NOMO-1 treated with DMSO at 0.1 percent for 48 hours (cell line): Measurements from ENCODE around the gene ARFIP1.

Experiments used
- DNase-seq: peaks from one replicate; lab custom pipeline; 2025; ENCODE audit not compliant: unreplicated experiment; lab: John Stamatoyannopoulos, UW

ARFIP1 gene

DNA sequence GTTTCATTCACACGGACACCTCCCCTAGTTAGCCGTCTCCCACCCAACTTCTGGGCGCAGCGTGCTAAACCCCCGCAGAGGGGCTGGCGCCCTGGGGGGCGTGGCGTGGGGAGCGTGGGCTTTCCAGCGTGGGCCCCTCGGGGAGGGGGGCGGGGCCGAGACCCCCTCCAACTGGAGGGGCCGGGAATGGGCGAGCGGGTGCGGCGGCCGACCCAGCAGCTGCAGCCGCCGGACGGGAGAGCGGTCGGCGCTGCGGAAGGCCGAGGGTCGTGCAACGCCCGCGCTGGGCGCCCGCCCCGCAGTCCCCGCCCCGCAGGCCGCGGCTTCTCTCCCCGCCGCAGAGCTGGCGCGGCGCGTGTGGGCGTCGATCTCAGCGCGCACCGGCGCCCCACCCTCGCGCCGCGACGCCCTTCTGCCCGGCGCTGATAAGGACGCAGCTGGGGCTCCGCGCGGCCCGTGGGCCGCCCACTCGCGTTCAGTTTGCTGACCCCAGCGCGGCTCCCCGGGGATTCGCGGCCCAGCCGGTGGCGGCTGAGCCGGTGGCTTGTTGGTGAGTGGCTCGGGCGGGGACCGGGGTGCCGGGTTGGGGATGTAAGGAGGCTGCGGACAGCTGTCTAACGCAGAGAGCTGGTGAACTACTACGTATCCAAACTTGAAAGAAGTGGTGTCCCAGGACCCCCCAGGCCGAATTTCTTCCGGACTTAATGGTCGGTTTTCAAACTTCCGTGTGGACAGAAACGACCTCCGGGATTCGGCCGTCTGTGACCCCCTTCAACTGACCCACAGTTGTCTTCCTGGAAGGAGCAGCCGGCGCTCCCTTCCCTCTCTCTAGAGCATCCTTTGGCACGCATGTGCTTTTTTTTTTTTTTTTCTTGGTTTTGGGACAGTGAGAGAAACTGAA lies 157.8 kb downstream of the ARFIP1 start:
- no peak for DNase-seq

DNA sequence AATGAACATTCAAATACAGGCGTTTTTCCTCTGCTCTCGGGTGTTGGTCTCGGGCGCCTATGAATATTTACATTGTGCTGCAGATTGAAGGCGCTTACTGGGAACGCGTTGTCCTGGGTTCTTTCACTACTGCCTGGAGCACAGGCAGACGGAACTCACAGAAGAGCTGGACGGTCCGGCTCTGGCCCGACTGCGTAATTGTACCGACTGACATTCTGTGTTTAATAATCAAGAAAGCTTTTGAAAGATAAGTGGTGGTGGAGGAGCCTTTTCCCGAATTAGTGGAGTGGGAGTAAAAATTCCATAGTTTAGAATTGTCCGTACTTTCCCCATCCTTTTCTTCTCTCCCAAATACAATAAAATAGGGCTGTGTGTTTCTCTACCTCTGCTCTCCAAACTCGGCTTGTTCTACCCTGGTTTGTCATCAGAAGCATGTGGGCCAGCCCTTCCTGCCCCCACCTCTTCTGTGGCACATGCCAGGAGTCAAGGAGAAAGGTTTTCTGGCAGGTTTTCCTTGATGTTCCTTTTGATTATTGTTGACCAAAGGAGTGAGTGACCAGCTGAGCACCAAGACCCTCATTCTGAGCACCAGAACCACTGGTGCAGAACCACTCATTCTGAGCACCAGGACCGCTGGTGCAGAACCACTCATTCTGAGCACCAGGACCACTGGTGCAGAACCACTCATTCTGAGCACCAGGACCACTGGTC lies 158.6 kb downstream of the ARFIP1 start:
- no peak for DNase-seq

DNA sequence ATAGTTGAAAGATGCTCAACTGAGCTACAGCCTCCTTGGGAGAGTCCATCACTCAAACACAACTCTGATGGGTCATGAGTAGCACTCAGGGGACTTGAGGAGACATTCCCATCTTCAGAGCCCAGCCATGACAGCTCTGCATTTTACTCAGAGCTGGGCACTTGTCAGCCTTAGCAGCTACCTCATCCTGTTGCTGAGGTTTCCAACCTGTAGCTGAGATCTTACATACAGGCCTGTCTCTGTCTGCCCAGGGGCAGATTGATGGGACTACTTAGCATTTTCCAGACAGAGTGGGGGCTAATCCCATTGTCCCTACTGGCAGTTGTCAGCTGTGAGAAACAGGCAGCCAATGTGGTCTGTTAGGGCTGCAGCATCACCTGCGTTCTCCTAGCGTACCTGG lies 159.9 kb downstream of the ARFIP1 start:
- DNase-seq: no peak

DNA sequence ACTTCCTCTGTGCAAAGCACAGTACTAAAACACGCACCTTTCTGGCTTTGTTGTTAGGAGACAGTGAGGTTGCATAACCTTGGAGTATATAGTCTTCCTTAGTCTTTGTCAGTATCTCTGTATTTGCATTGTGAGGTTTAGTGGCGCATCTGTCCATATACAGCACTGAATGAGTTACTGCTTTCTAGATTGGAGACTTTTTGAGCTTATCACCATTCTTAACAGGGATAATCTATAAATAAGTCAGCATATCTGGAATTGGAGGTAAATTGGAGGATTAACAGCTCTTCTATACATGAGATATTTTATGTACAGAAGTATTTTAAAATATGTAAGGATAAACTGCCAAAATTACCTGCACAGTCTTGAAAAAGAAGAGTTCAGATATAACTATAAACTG lies 160.7 kb downstream of the ARFIP1 start:
- no peak for DNase-seq

DNA sequence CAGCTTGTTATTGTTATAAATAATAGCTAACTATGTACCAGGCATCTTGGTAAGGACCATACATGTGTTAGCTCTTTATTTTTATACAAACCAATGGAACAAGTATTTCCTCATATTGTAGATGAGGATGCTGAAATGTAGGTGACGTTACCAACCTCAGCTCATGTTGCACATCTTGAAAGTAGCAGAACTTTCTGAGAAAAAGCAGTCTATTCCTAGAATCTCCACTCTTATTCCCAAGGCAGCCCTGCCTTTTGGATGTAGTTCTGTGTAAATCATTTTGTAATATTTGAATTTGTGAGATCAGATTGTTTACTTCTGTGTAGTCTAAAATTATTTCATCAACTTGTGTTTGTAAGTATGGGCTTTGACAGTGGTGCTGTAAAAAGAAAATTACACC lies 161.7 kb downstream of the ARFIP1 start:
- DNase-seq: no peak

DNA sequence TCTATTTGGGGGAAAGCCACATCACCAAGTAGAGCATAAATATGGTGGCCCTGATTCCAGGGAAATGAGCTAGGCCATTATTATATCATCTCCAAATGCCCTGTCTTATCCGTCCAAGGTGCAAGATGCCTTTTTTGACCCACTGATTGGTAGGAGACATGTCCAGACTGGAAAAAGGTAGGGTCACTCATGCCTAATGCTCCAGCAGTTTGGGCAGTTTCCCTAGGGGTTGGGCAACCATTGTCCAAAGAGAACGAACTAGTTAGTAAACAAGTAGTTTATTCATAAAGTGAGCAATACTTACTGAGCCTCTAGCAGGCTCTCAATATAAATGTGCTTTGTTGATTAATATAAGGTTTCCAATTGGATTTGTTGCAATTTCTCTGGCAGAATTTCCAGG lies 162.6 kb downstream of the ARFIP1 start:
- no peak for DNase-seq

DNA sequence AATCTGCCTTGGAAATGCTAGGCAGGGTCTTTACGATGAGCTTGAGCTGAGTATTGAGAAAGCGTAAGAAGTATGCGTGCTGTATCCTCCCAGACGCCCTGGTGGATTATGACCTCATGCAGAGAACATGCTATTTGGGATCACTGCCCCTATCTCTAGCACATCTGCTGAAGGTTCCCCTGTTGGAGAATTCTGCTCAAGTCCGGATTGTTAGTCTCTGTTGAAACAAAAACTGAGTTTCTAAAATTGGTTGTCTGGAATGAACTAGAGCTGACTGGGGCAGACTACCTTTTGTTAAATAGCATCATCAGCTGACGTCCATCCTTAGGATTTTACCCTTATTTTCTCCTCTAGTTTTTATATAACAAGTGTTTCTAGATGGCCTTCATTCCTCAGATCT lies 163.9 kb downstream of the ARFIP1 start:
- no peak for DNase-seq

DNA sequence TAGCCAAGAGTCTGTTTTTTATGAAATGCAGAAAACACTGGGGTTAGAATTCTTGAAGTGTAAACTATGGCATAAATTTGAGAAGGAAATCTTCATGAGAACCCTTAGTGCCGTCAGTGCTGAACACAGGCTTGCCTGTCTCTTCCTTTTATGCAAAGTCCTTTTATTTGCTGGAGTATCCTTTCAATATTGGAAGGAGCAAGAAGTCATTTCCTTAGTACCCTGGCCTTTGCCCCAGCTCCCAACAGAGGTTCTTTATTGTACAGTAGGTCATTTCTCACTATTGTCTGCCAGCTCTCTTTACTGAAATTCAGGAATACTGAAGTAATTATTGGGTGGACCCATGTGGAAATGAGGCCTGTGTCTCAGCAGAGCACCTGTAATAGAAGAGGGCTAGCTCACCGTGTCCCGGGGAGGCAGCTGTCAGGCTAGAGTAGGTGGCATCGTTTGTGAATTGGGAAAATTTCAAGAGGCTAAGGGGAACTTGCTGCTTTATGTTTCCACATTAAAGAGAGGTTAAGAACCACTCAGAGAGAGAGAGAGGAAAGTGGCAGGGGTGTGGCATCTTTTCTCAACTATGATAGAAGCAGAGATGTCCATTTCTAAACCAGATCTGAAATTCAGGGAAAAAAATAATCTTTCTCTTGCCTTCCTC lies 165.0 kb downstream of the ARFIP1 start:
- no peak for DNase-seq

DNA sequence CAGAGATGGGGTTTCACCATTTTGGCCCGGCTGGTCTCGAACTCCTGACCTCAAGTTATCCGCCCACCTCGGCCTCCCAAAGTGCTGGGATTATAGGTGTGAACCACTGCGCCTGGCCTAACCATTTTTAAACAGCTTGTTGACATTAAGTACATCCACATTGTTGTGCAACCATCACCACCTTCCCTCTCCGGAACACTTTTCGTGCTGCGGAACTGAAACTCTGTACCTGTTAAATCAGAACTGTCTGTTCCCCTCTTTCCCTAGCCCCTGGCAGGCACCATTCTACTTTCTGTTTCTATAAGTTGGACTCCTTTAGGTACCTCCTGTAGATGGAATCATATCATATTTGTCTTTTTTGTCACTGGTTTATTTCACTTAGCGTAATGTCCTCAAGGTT lies 165.9 kb downstream of the ARFIP1 start:
- DNase-seq: peak; percentile 17

DNA sequence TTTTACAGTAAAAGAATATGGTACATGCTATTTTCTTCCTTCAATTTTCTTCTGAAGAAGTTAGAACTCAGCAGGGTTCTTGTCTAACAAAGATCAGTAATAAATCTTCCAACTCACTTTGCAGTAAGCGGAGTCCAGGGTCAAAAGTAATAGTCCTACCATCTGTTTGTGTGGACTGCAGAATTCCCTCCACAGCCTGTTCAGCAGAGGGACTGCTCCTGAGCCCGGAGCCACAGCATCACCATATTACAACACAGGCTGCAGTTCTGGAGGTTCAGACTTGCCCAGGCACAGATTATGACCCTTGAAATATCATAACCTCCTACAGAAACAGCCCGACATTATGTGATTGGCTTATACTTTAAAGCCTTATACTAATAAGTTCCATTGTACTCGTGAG lies 166.7 kb downstream of the ARFIP1 start:
- DNase-seq: no peak

DNA sequence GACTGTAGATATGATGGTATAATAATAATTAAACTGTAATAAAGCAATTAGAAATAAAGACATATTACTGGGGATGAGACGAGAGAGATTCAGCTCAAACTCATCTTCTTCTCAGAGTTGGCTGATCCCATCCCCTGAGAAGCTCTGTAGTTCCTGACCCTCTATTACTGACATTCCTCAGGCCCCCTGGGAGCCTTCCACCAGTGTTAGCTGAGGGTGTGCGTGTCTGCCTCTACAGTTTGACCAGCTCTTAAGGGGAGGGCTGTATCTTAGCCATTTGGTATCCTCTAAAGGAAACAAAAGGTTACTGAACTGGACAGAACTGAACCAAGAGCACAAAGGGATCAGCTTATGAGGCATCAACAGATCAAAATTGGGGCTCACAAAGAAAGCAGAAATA lies 167.6 kb downstream of the ARFIP1 start:
- no peak for DNase-seq

DNA sequence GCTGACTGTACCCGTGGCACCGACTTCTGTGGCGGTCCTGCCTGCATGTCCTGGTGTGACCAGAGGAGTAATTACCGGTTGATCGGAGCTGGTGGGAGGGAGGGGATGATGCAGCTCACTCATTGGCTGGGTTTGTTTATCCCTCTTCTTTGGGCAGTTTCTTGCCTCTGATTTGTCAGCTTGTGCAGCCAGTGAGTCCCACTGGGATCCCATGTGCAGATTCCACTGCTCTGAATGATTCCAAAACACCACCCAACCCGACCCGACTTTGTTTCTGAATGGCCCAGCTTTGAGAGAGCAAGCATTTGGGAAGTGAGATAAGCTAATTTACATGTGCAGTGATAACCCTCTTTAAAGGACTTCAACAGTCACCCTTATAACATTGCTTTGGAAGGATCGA lies 170.2 kb downstream of the ARFIP1 start:
- DNase-seq: no peak

DNA sequence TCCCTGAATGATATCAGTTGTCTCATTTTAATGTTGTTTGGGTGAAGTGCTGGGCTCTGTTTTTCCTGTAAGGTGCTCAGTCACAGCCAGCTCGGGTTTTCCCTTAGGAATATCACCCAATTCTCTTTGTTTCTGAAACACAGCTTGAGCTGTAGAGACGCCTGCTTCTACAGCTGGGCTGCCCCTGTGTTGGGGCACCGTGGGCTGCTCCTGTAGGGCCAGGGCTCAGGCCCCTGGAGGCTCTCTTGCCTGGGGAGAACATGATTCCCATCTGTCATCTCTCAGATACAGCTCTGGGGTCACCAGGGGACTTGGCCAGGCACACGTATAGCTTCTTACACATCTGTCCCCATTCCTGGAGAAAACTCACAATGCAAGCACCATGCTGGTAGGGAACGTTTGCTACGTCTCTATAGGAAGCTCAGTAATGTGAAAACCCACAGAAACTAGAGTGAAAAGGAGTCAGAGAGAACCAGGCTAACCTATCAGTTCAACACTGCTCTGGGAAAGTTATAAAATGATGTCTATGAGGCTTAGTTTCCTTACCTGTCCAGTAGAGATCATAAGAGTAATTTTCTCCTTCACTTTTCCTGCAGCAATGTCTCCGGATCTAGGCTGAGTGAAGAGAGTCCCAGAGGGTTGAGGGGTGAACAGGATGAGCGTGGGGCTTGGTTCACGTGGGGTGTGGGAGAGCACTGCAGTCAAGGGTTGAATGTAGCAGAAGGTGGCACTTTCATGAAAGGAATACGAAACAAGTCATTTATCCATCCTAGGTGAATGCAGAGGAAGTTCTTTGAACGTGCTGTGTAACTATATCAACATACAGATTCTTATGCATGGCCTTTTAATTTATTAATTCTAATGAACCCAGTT lies 170.9 kb downstream of the ARFIP1 start:
- no peak for DNase-seq

DNA sequence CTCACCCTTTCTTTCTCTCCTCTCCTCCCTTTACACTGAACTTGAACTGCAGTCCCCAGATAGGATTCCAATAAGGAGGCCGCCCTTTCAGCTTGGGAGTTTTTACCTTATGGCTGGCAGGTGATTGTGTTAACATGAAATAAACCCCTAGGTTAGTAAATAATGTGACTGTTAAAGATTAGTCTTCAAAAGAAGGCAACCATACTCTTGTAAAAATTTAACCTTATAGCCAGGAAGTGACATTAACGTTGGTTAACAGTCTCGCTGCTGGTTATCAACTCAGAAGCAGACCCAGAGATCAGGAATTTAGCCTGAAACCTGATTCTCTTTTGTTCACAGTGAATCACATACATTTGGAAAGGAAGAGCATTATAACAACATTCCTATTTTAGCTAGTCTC lies 171.6 kb downstream of the ARFIP1 start:
- DNase-seq: no peak

DNA sequence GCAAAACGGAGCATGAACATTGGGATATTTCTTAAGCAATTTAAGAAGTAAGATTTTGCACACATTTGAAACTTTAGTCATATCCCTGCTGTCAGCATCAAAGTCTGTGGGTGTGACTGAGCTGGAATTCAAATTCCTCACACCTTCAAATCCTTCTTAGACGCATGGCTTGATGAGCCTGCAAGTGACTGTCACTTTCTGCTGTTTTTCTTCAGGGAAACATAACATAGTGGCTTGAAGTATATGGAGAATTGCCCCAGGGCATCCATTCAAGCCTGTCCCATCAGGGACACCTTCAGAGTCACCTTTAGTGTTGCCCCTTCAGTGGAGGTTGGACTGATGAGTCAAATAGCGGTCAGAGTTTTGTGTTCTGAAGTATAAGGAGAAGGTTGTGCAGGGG lies 173.8 kb downstream of the ARFIP1 start:
- no peak for DNase-seq

DNA sequence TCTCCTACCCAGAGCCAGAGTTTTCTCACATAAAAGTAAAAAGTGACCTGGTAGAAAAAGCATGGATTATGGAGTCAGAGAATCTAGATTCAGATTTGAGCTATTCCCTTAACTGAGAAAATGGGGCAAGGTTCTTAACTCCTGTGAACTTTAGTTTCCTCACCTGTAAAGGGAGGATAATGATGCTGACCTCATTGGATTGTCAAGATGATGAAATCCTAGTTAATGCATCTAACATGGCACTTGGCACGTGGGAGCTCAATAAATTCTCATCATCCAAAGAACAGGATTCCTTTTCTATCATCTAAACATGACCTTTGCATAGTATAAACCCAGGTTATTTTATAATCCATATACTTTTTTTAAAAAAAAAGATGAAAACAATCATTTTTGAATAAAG lies 175.0 kb downstream of the ARFIP1 start:
- no peak for DNase-seq

DNA sequence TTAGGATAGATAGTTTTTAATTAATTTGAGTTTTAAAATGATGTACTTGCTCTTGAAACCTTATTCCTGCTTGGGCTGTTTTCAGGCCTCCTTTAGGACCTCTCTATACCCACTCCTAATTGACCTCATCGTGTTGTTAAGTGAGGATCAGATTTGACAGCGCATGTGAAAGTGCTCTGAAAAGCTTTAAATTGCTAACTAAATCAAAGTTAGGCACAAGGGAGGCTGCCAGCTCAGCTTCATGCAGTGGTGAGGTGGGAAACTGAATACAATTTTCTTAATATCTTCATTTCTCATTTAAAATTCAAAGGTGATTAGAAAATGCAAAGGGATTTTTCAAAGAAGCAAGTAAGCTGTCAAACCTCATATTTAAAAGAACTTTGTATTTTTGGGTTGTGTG lies 176.4 kb downstream of the ARFIP1 start:
- DNase-seq: no peak

DNA sequence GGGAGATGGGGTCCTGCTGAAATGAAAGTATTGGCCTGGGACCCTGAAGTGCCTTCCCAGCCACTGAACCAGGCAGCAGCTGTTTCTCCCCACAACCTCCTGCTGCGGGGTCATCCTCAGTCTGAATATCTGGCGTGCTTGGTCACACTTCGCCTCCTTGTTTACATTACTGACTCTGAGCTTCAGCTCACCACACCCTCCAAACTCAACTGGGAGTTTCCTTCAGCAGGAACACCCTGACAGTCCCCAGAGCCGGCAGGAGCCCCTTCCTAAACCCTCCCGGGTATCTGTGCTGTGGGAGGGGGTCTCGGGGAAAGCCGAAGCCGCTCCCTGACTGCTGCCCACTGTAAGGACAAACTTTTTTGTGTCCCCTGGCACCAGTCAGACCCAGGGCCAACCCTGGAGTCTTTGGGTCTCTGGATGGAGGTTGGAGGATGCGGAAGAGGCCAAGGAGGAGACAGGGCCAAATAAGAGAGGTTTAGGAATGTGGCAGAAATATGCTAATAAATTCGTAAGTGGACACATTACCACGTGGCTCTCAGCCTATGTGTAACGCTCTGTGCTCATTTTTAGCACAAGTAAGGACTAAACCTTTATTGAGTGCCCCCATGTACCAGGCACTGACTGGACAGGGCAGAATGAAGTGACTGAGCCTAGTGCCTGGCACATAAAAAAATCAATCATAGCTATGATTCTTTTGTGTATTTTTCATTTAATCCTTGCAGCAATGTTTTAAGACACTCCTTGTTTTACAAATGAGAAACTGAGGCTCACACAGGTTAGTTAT lies 177.1 kb downstream of the ARFIP1 start:
- no peak for DNase-seq

DNA sequence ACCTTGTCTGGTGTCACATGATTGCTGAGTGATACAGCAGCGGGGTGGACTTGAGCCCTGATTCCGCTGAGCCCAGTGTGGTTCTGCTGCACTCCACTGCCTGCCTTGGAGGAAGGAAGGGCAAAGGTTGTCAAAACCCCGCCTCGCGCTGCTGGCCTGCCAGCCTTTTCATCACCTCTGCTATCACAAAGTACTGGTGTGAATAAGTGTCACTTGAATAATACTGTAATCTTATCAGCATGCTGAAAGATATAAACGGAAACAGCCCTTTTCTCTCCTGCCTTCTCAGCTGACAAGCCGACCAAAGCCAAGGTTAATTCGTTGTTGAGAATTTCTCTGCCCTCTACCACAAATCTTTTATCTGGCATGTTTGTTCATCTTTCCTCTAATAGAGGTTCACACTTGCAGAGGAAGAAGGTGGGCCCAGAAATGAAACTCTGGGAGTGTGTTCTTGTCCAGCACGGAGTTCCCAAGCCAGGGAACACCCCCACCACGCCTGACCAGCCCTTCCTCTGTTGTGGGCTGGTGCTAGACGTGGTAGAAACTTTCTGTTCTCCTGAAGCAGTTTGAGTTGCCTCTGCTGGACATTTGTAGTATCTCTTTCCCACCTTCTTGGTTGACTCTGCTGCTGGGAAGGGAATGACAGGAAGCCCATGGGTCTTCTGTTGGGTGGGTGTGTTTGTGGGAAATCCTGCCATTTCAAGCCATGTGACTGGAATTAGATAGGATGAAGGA lies 177.8 kb downstream of the ARFIP1 start:
- no peak for DNase-seq

DNA sequence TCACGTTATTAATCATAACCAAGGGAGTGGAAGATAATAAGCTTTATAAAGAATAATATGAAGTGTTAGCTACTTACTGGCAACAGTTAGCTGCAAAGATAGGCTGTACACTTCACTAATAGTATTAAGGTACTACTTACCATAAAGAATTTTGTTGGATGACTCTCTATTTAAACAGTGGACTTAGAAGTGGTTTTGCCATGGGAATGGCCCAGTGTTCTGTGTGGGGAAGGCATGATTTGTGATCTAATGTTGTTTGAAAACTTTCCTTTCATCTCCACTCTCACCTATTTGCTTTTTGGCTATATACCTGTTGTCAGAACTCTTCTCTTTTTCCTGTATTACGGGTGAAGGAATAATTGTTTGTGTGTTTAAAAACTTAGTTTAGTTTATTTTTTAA lies 179.3 kb downstream of the ARFIP1 start:
- DNase-seq: no peak
